Measurements from ENCODE around the gene AP3S2.
"Not testable (repeated sequence)": the region's sequence is repeated elsewhere in the genome, so short reads cannot be mapped to it uniquely, and the experiment has no call there.

Gene AP3S2

DNA sequence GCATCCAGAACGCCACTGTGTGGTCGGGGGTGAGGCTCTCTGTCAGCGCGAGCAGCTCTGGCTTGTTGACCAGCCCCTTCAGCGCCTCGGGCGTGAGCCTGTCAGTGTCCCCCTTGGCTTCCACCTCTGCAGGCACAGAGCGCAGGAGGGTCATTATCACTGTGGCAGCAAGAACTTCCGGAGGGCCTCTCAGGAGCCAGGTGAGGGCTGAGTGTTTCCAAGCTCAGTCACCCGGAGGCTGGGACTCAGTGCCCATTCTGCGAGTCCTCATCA lies 10.0 kb upstream of the AP3S2 start:
- in situ Hi-C loops (cut with MboI; ENCODE audit: low sequenced_read_pairs) = no loop called here

GRCh38 chr15:89903015-89903857 lies 9.4 kb upstream of the AP3S2 start:
- in situ Hi-C loops (cut with MboI; ENCODE audit: low sequenced_read_pairs) = no loop called here

- in situ Hi-C loops (cut with MboI; ENCODE audit: low sequenced_read_pairs) = no loop called here
These were observed 7.1 kb upstream of the AP3S2 start for GRCh38 chr15:89900849-89901248.

- in situ Hi-C loops (cut with MboI; ENCODE audit: low sequenced_read_pairs) = no loop called here
These were observed 6.3 kb upstream of the AP3S2 start for GRCh38 chr15:89899951-89900567.

- in situ Hi-C loops (cut with MboI; ENCODE audit: low sequenced_read_pairs) = no loop called here
These were observed 5.6 kb upstream of the AP3S2 start for GRCh38 chr15:89899295-89899945.

GRCh38 chr15:89898614-89899294 lies 5.0 kb upstream of the AP3S2 start:
- in situ Hi-C loops (cut with MboI; ENCODE audit: low sequenced_read_pairs) = no loop called here

GRCh38 chr15:89898146-89898545 lies 4.4 kb upstream of the AP3S2 start:
- in situ Hi-C loops (cut with MboI; ENCODE audit: low sequenced_read_pairs) = no loop called here

DNA sequence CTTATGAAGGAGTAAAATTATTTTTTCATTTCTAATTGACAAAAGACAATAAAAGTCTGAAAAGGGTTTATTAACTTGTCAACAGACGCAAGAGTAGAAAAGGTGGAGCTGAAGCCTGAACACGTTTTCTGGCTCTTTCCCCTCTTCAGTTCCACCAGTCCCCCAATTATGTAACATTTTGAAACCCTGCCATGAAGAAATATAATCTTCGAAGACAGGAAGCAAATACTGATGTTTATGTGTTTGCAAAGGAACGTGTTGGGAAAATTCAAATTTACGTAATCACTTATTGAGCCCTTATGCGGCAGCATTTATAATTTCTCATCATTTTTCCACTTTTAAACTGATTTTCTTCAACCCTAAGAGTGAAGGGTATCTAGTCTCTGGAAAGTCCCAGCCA lies 767 bp downstream of the AP3S2 start:
- in situ Hi-C loops (cut with MboI; ENCODE audit: low sequenced_read_pairs) = no loop called here

DNA sequence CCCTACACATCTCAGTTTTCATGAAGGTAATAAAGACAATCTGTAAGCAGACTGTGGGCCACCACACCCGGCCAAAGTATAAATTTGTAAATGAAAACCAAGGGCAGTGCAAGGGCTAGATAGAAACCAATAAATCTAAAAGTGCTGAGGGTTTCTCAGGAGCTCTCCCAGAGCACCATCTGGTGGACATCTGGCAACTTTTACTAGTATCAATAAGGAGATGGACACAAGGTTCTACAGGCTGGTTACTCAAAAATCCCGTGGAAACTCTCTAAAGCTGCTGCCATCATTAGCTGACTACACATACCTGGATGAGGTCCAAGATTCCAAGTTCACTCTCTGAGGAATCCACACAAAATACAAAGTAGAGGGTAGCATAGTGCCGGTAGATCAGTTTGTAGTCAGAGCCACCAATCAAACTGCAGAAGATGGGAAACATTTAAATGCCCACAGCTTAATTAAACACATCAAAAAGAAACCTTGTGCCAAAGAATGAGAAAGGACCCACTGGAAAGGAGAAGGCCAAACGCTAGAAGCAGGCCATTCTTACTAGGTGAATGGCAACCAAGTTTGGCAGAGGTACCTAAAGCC lies 5.5 kb downstream of the AP3S2 start:
- in situ Hi-C loops (cut with MboI; ENCODE audit: low sequenced_read_pairs) = no loop called here

DNA sequence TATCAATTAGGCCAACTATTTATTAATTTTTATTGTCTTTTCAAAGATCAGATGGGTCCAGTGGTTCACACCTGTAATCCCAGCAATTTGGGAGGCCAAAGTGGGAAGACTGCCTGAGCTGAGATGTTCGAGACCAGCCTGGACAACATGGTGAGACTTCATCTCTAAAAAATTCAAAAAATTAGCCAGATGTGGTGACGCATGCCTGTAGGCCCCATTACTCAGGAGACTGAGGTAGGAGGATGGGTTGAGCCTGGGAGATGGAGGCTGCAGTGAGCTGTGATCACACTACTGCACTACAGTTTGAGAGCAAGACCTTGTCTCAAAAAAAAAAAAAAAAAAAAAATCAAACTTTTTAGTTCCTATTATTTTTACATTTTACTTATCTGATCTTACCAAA lies 8.2 kb downstream of the AP3S2 start:
- in situ Hi-C loops (cut with MboI; ENCODE audit: low sequenced_read_pairs) = no loop called here

DNA sequence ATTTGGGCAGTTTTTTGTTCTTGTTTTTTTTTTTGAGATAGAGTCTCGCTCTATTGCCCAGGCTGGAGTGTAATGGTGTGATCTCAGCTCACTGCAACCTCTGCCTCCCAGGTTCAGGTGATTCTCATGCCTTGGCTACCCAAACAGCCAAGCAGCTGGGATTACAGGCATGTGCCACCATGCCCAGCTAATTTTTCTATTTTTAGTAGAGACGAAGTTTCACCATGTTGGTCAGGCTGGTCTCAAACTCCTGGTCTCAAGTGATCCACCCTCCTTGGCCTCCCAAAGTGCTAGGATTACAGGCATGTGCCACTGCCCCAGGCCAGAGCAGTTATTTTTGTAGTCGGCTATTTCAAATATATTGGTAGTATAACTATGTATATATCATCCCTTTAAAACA lies 8.6 kb downstream of the AP3S2 start:
- in situ Hi-C loops (cut with MboI; ENCODE audit: low sequenced_read_pairs) = not testable (repeated sequence)

GRCh38 chr15:89883518-89883917 lies 10.3 kb downstream of the AP3S2 start:
- in situ Hi-C loops (cut with MboI; ENCODE audit: low sequenced_read_pairs) = no loop called here

- in situ Hi-C loops (cut with MboI; ENCODE audit: low sequenced_read_pairs) = no loop called here
These were observed 13.1 kb downstream of the AP3S2 start for GRCh38 chr15:89880727-89881126.

DNA sequence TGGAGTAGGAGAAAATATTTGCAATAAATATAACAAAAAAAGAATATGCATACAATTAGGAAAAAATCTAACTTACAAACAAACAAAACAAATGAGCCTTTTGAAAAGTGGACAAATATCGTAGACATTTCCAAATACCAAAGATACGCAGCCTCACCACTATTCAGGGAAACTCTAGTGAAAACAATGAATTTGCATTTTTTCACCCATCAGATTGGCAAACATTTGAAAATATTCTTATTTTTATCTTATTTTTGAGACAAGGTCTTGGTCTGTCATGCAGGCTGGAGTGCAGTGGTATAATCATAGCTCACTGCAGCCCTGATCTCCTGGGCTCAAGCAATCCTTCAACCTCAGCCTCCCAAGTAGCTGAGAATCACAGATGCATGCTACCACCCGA lies 15.5 kb downstream of the AP3S2 start:
- in situ Hi-C loops (cut with MboI; ENCODE audit: low sequenced_read_pairs) = no loop called here

DNA sequence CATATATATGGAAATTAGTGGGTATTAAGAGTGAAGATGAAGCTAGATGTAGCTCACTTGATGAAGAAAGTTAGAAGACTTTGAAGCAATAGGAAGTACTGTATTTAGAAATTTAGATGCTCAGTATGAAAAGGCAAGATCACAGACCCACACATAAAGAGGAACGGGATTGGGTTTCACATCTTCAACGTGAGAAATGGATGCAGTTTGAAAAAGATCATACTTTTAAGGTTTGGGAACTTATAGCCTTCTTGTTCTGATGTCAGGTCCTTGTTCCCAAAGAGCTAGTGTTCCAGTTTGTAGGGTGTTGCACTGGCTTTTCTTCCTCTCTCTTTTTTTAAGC lies 16.7 kb downstream of the AP3S2 start:
- in situ Hi-C loops (cut with MboI; ENCODE audit: low sequenced_read_pairs) = no loop called here

DNA sequence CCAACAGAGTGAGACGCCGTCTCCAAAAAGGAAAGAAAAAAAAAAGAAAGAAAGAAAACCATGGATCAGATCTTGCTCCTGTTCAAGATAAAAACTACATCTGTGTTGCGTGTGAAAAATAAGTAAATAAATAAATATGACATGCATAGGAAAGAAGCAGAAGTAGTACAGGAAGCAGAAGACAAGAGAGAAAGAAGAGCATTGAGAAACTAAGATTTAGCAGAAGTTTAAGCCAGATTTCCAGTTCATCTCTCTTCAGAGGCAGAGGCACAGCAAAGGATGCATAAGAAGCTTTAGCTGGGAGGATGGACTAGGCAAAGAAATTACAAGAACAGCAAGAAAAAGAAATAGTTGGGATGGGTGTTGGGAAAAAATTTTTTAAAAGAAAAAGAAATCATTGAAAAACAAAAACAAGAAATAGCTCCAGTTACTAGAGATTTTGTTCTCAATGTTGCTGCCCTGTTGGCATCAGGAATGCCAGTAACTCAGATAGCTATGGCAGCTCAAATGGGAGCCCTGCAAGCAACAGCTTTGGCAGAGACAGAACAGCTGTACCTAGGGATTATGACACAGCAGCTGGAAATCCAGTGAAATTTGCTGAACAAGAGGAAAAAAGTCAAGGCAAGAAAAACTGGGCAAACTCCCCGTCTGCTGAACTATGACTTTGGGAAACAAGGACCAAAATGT lies 17.3 kb downstream of the AP3S2 start:
- in situ Hi-C loops (cut with MboI; ENCODE audit: low sequenced_read_pairs) = no loop called here

DNA sequence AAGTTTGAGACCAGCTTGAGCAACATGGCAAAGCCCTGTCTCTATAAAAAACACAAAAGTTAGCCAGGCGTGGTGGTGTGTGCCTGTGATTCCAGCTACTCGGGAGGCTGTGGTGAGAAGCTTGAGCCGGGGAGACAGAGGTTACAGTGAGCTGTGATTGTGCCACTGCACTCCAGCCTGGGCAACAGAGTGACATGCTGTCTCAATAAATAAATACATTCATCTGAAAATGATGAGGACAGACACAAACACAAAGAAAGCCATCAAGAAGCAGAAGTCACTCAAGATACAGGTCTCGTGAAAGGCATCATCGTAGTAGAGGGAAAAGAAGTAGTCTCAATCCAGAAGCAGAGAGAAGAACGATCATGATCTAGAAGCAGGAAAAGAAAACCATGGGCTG lies 18.1 kb downstream of the AP3S2 start:
- in situ Hi-C loops (cut with MboI; ENCODE audit: low sequenced_read_pairs) = no loop called here

DNA sequence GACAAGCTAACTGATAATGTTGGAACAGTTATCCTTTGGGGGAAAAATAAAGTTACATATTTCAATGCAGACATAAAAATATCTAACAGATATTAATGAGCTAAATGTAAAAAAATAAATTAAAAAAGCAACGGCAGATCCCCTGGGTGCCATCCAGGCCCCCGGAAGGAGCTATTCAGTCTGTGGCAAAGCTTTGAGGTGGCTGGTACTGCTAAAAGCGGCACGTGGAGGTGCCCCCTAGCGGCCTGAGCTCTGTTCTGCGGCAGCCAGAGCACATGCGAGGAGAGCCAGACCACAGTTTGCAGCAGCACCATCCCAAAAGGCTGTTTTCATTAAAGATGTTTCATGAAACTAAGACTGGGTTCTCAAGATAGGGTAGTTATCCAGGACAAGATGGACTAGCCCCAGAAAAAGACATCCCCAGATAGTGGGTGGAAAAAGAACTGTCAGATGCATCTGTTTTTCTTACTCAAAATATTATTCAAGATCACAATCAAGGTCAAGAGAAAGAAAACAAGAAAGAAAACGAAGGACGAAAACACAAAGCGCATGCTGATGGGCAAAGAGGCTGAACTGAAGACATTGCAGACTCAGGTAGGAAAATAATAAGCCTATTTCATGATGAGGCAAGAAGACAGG lies 18.7 kb downstream of the AP3S2 start:
- in situ Hi-C loops (cut with MboI; ENCODE audit: low sequenced_read_pairs) = loop anchor here (25.0 kb wide), 1 partner anchor 113 kb away; the partner anchor contains the start of gene MESP1

DNA sequence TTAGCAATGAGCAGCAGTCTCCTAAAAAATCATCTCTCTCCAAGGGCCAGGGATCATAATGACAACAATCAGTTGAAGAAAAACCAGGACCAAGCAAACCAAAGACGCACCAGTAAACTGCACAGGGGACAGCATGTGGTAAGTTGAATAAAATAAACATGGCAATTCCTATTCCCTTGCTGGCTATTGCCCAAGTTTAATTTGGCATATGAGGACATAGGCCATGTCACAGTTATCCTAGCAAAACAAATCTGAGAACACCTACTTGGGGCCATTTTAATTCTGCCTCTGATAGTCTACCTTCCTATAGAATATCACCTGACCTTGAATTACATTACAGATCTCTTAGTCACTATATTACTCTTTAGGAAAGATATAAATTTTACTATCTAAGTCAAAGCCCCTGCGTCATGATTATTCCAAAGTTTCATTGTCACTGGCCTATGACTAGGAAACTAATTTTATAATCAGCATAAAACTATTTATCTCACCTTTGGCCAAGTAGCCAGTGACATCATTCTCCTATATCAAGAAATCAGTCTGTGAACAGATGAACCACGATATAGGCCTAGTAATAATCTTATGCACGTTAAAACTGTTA lies 23.0 kb downstream of the AP3S2 start:
- in situ Hi-C loops (cut with MboI; ENCODE audit: low sequenced_read_pairs) = loop anchor here (25.0 kb wide), 1 partner anchor 108 kb away; the partner anchor contains the start of gene MESP1

DNA sequence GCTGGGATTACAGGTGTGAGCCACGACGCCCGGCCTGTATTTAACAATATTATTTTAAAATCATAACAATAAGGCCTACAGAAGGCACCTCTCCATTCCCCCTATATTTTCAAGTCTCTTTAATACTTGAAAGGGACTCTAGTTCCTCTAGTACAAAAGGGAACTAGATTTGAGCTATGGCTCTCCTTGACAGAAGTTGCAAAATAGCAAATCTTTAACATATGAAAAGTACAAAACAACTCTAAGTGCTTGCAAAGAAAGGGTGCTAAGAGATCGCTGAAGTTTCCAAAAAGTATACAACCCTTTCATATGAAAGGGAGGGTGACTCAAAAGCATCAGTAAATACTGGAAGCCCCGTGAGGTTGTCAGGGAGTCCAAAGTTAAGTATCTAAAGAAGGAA lies 23.8 kb downstream of the AP3S2 start:
- in situ Hi-C loops (cut with MboI; ENCODE audit: low sequenced_read_pairs) = loop anchor here (25.0 kb wide), 1 partner anchor 108 kb away; the partner anchor contains the start of gene MESP1

Measured in hTERT RPE-1 (cell line).